ENCODE data around the gene REXO4.
"Not testable (repeated sequence)": the region's sequence is repeated elsewhere in the genome, so short reads cannot be mapped to it uniquely, and the experiment has no call there.

REXO4 gene

DNA sequence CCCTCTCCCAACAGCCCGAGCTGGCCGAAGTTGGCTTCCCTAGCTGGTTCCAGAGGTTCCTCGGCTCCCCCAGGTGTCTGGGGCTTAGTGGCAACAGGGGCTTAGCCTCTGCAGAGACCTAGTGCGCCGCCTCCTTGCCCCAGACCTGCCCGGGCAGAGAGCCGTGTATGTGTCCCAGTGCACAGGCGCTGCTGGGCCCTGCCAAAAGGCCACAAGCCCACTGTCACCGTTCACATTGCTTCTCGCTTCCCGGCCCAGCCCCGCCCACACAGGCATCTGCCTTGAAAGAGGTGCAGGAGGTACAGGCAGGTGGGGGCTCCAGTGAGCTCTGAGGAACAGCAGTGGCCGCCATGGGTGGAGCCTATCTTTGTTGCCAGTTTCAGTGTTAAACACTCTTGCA lies 39.4 kb upstream of the REXO4 start:
- no peak overlapping the region for H3K4me3 Mint-ChIP-seq
- no peak overlapping the region for H3K27ac Mint-ChIP-seq
- no peaks in the 10 kb centered on the region for H3K9me3 Mint-ChIP-seq
- ATAC-seq (replicated peaks): no peak
- H3K27me3 Mint-ChIP-seq: peaks cover 14 to 24% of the 10 kb centered on the region in 2 donors
- peaks cover 9 to 13% of the 10 kb centered on the region in 2 donors for H3K4me1 Mint-ChIP-seq (ENCODE audit: low read depth in 2 of 2)
- H3K36me3 Mint-ChIP-seq (ENCODE audit: insufficient read depth): peaks cover 8% of the 10 kb centered on the region
- no peak for DNase-seq

DNA sequence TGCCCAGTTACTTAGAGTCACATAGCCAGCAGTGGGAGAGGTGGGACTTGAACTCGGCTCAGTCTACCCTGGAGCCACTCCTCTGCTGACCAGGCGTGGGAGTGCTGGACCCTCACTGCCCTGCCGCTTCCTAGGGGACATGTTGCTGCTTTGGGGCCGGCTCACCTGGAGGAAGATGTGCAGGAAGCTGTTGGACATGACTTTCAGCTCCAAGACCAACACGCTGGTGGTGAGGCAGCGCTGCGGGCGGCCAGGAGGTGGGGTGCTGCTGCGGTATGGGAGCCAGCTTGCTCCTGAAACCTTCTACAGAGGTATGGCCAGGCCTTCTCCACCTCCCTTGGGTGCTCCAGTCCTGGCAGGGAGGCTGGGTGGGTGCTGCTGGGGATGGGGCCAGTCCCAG lies 38.6 kb upstream of the REXO4 start:
- H3K27ac Mint-ChIP-seq: no peak overlapping the region

DNA sequence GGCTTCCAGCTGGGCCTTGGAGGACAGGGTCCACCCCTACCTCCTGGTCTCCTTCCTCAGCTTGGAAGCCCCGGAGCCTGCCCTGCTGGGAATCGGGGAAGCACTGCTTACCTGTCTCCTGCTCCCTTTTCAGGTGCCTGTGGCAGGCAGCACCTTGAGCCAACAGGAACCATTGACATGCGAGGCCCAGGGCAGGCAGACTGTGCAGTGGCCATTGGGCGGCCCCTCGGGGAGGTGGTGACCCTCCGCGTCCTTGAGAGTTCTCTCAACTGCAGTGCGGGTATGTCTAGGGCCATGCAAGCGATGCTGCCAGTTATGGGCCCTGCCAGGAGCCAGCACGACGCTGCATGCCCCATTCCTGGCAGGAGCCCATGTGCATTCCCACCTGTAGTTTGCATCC lies 38.1 kb upstream of the REXO4 start:
- H3K9me3 Mint-ChIP-seq: no peaks in the 10 kb centered on the region
- no peak overlapping the region for H3K4me3 Mint-ChIP-seq
- peaks cover 8% of the 10 kb centered on the region for H3K36me3 Mint-ChIP-seq (ENCODE audit: insufficient read depth)
- H3K4me1 Mint-ChIP-seq (ENCODE audit: low read depth in 2 of 2): peaks cover 9 to 12% of the 10 kb centered on the region in 2 donors
- no peak overlapping the region for H3K27ac Mint-ChIP-seq
- ATAC-seq (replicated peaks) (no peak), DNase-seq (no peak)
- H3K27me3 Mint-ChIP-seq: peaks cover 17 to 24% of the 10 kb centered on the region in 2 donors

More for the DNA sequence above, 38.6 kb upstream of the REXO4 start:
- Mint-ChIP-seq H3K36me3 (ENCODE audit: insufficient read depth) (peaks cover 8% of the 10 kb centered on the region), H3K9me3 (no peaks in the 10 kb centered on the region), H3K4me3 (no peak overlapping the region), H3K27me3 (peaks cover 17 to 24% of the 10 kb centered on the region in 2 donors), H3K4me1 (ENCODE audit: low read depth in 2 of 2) (peaks cover 9 to 13% of the 10 kb centered on the region in 2 donors)
- ATAC-seq (replicated peaks): no peak
- no peak for DNase-seq

DNA sequence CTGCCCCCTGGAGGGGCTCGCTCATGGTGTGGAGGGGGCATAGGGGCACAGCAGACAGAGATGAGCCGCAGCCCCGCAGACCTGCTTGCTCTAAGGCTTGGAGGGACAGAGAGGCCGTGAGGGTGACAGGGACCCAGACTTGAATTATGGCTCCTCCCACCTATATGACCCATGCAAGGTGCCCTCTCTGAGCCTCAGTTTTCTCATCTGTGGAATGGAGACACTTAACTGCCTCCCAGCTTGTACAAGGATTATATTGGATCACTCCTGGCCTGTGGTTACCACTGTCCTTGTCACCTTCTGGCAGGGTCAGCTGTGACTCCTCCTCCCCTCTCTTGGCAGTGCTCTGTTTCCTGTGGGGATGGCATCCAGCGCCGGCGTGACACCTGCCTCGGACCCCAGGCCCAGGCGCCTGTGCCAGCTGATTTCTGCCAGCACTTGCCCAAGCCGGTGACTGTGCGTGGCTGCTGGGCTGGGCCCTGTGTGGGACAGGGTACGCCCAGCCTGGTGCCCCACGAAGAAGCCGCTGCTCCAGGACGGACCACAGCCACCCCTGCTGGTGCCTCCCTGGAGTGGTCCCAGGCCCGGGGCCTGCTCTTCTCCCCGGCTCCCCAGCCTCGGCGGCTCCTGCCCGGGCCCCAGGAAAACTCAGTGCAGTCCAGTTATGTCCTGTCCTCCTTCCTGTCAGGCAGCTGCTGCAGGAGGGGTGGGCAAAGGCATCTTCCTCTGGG lies 37.3 kb upstream of the REXO4 start:
- Mint-ChIP-seq H3K27ac (no peak overlapping the region), H3K4me3 (no peak overlapping the region), H3K9me3 (no peaks in the 10 kb centered on the region), H3K36me3 (ENCODE audit: insufficient read depth) (peaks cover 8% of the 10 kb centered on the region), H3K4me1 (ENCODE audit: low read depth in 2 of 2) (peaks cover 5 to 7% of the 10 kb centered on the region in 2 donors), H3K27me3 (peaks cover 17 to 24% of the 10 kb centered on the region in 2 donors)
- ATAC-seq (replicated peaks): no peak
- no peak for DNase-seq

DNA sequence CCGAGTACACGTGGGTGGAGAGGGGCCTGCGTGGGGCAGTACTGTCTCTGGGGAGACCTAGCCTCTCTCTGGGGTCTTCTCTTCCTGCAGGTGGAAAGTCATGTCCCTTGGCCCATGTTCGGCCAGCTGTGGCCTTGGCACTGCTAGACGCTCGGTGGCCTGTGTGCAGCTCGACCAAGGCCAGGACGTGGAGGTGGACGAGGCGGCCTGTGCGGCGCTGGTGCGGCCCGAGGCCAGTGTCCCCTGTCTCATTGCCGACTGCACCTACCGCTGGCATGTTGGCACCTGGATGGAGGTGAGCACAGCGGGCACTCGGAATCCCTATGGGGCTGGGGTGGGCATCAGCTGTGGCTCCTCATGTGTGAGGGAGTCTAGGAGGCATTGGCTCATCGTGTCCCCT lies 36.5 kb upstream of the REXO4 start:
- Mint-ChIP-seq H3K9me3 (no peaks in the 10 kb centered on the region), H3K27ac (no peak overlapping the region), H3K4me3 (no peak overlapping the region), H3K27me3 (peaks cover 17 to 24% of the 10 kb centered on the region in 2 donors), H3K4me1 (ENCODE audit: low read depth in 2 of 2) (peaks cover 0 to 2% of the 10 kb centered on the region in 2 donors), H3K36me3 (ENCODE audit: insufficient read depth) (peaks cover under 1% of the 10 kb centered on the region)
- DNase-seq (no peak), ATAC-seq (replicated peaks) (no peak)

DNA sequence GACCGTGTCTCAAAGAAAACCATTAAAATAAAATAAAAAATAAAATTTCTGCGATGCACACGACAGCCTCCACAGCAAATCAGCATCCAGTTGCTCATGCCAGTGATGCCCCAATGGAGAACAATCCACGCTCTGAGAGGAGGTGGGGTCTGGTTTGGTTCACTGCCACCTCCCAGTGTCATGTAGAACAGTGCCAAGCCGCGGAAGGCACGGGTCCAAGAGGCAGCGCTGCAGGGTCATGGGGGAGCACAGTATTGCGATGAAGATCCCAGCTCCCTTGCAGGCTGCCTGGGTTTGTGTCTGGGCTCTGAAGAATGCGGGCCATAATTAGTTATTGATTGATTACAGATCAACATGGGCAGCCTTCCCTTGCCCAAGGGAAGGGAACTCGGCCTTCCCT lies 35.8 kb upstream of the REXO4 start:
- ATAC-seq (replicated peaks) (no peak), DNase-seq (no peak)
- no peaks in the 10 kb centered on the region for H3K9me3 Mint-ChIP-seq

DNA sequence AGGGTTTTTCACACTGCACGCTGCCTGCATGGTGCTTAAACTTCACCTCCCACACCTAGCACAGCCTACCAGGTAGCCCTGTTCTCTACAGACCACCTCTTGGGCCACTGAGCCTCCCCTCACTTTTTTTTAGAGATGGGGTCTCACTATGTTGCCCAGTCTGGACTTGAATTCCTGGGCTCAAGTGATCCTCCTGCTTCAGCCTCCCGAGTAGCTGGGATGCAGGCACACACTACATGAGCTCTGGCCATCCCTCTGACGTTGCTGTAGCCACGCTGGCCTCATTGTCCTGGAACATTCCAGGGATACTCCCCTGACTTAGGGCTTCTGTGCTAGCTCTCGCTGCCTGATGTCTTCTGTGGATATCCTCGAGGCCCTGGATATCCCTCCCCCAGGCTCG lies 34.8 kb upstream of the REXO4 start:
- Mint-ChIP-seq H3K4me1 (ENCODE audit: low read depth in 2 of 2) (no peaks in the 10 kb centered on the region), H3K27me3 (peaks cover 17 to 31% of the 10 kb centered on the region in 2 donors), H3K4me3 (no peak overlapping the region), H3K9me3 (no peaks in the 10 kb centered on the region), H3K36me3 (ENCODE audit: insufficient read depth) (no peaks in the 10 kb centered on the region), H3K27ac (no peak overlapping the region)
- no peak for DNase-seq
- no peak for ATAC-seq (replicated peaks)

More for the DNA sequence above, 35.8 kb upstream of the REXO4 start:
- Mint-ChIP-seq H3K4me3 (no peak overlapping the region), H3K36me3 (ENCODE audit: insufficient read depth) (no peaks in the 10 kb centered on the region), H3K27ac (no peak overlapping the region), H3K4me1 (ENCODE audit: low read depth in 2 of 2) (no peaks in the 10 kb centered on the region), H3K27me3 (peaks cover 17 to 29% of the 10 kb centered on the region in 2 donors)

DNA sequence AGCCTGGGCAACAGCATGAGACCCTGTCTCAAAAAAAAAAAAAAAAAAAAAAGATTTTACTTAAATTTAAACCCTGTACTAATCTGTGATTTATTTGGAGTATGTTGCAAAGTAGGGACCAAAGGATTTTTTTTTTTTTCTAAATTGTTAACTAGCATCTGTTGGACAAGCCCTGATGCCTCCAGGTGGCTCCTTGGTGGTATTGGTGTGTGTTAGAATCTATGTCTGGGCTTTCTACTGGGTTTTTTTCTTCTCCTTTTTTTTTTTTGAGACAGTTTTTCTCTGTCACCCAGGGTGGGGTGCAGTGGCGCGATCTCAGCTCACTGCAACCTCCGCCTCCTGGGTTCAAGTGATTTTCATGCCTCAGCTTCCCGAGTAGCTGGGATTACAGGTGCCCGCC lies 34.1 kb upstream of the REXO4 start:
- not testable (repeated sequence) for DNase-seq; H3K27ac Mint-ChIP-seq; H3K9me3 Mint-ChIP-seq; H3K4me3 Mint-ChIP-seq; ATAC-seq (replicated peaks); H3K36me3 Mint-ChIP-seq (ENCODE audit: insufficient read depth); H3K4me1 Mint-ChIP-seq (ENCODE audit: low read depth in 2 of 2)
- peaks cover 17 to 38% of the 10 kb centered on the region in 2 donors for H3K27me3 Mint-ChIP-seq

DNA sequence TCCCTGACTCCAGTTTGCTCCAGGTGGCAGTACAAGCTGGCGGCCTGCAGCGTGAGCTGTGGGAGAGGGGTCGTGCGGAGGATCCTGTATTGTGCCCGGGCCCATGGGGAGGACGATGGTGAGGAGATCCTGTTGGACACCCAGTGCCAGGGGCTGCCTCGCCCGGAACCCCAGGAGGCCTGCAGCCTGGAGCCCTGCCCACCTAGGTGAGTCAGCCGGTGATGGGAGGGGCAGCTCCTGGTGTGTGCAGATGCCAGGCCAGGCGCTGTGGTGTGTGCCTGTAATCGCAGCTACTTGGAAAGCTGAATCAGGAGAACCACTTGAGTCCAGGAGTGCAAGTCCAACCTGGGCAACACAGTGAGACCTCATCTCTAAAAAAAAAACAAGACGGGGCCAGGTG lies 31.9 kb upstream of the REXO4 start:
- Mint-ChIP-seq H3K27me3 (peaks cover 22 to 47% of the 10 kb centered on the region in 2 donors), H3K4me1 (ENCODE audit: low read depth in 2 of 2) (no peaks in the 10 kb centered on the region), H3K4me3 (no peak overlapping the region), H3K9me3 (no peaks in the 10 kb centered on the region), H3K36me3 (ENCODE audit: insufficient read depth) (no peaks in the 10 kb centered on the region), H3K27ac (no peak overlapping the region)
- DNase-seq (no peak), ATAC-seq (replicated peaks) (no peak)

DNA sequence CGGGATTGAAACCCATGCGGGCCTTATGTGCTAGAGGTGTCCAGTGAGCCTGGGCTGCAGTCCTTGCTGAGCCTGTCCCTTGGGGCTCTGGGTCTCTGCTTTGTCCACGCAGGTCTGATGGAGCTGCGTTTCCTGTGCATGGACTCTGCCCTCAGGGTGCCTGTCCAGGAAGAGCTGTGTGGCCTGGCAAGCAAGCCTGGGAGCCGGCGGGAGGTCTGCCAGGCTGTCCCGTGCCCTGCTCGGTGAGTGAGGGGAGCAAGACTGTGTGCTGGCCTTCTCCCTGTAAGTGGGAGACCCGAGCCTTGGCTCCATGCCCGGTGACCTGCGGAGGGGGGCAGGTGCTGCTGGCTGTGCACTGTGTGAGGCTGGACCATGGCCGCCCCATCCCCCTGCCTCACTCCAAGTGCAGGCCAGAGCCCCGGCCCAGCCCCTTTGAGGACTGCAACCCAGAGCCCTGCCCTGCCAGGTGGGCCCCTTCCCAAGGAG lies 30.7 kb upstream of the REXO4 start:
- ATAC-seq (replicated peaks): no peak
- Mint-ChIP-seq H3K27me3 (peaks cover 17 to 34% of the 10 kb centered on the region in 2 donors), H3K9me3 (no peaks in the 10 kb centered on the region), H3K4me3 (no peak overlapping the region), H3K4me1 (ENCODE audit: low read depth in 2 of 2) (no peaks in the 10 kb centered on the region), H3K27ac (no peak overlapping the region), H3K36me3 (ENCODE audit: insufficient read depth) (no peaks in the 10 kb centered on the region)
- DNase-seq: no peak

DNA sequence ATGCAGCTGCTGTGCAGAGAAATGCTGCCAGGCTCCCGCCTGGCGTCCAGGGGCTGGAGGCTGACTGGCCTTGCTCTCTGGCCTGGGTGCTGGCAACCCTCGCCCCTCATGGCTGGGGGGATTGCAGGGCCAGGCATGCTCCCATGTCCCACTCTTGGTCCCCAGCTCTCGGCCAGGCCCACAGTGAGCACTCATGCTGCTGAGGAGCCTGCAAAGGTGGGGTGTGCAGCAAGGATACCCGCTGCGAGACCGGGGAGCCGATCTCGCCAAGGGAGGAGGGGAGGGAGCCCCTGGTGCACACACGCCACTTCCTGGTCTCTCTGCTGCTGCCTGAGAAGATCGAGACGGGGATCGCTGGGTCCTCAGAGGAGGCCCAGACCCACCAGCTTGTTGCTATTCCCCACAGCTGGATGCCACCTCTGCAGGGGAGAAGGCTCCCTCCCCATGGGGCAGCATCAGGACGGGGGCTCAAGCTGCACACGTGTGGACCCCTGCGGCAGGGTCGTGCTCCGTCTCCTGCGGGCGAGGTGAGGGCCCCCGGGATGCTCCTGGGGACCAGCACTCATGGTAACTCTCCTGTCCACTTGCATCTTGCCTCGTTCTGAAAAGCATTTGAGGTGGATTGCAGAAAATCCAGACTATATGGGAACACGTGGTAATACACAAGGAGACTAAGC lies 27.6 kb upstream of the REXO4 start:
- H3K4me3 Mint-ChIP-seq: no peak overlapping the region
- ATAC-seq (replicated peaks) (no peak), DNase-seq (no peak)
- H3K4me1 Mint-ChIP-seq (ENCODE audit: low read depth in 2 of 2): peaks cover 0 to 2% of the 10 kb centered on the region in 2 donors
- H3K9me3 Mint-ChIP-seq: no peaks in the 10 kb centered on the region
- H3K27me3 Mint-ChIP-seq: peaks cover 13 to 34% of the 10 kb centered on the region in 2 donors
- no peaks in the 10 kb centered on the region for H3K36me3 Mint-ChIP-seq (ENCODE audit: insufficient read depth)
- no peak overlapping the region for H3K27ac Mint-ChIP-seq

DNA sequence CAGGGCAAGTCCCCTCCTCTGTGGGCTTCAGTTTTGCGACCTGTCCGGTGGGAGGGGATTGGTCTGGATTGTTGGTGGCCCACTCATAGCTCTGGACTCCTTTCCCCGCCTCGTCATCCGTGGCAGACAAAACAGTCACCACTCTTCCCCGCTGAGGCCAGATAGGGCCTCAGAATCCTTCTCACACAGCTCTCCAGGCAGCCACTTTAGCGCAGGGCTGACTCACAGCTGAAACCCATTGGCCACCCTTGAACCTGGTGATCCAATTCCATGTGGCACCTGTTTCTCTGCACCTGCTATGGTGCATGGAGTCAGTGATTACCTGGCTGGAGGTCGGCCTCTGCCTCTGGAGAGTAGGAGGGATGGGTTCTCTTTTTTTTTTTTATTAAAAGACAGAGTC lies 26.2 kb upstream of the REXO4 start:
- Mint-ChIP-seq H3K27me3 (peaks cover 13 to 32% of the 10 kb centered on the region in 2 donors), H3K27ac (peak overlapping the region in 1 of 2 donors; percentile 39), H3K9me3 (no peaks in the 10 kb centered on the region), H3K4me3 (no peak overlapping the region), H3K4me1 (ENCODE audit: low read depth in 2 of 2) (peaks cover 0 to 2% of the 10 kb centered on the region in 2 donors), H3K36me3 (ENCODE audit: insufficient read depth) (no peaks in the 10 kb centered on the region)
- DNase-seq: no peak
- ATAC-seq (replicated peaks): no peak

DNA sequence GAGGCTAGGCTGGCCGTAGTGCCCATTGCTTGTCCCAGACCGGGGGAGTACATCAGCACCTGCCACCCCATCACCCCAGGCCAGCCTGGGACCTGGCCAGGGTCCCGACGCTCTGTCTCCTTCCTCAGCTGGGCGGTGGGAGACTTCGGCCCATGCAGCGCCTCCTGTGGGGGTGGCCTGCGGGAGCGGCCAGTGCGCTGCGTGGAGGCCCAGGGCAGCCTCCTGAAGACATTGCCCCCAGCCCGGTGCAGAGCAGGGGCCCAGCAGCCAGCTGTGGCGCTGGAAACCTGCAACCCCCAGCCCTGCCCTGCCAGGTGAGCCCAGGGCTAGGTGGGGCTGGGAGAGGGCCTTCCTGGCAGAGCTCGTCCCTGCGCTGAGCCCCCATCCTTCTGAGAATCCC lies 25.4 kb upstream of the REXO4 start:
- DNase-seq: no peak
- Mint-ChIP-seq H3K4me1 (ENCODE audit: low read depth in 2 of 2) (peaks cover 0 to 2% of the 10 kb centered on the region in 2 donors), H3K27ac (no peak overlapping the region), H3K27me3 (peaks cover 13 to 29% of the 10 kb centered on the region in 2 donors), H3K9me3 (no peaks in the 10 kb centered on the region), H3K4me3 (no peak overlapping the region), H3K36me3 (ENCODE audit: insufficient read depth) (no peaks in the 10 kb centered on the region)
- no peak for ATAC-seq (replicated peaks)

DNA sequence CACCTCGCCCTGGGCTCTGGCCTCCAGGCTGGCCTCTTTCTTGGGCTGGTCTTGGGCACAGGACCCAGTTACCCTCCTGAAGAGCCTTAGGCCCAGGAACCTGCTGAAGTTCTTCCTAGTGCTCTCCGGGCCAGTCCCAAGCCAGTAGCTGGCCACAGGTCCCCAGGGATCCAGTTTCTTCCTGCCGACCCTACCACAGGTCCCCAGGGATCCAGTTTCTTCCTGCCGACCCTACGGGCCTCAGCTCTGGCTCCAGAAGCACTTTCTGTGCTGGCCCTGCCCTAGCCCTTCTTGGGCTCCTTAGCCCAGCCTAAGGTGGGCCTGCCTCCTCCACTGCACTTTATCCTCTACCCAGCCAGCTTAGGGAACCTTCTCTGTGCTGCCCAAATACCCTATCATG lies 23.8 kb upstream of the REXO4 start:
- no peak for DNase-seq
- H3K27me3 Mint-ChIP-seq: peaks cover 13 to 17% of the 10 kb centered on the region in 2 donors
- no peak overlapping the region for H3K4me3 Mint-ChIP-seq
- H3K4me1 Mint-ChIP-seq (ENCODE audit: low read depth in 2 of 2): peaks cover 0 to 2% of the 10 kb centered on the region in 2 donors
- peak overlapping the region in 1 of 2 donors; percentile 16 for H3K27ac Mint-ChIP-seq
- no peaks in the 10 kb centered on the region for H3K36me3 Mint-ChIP-seq (ENCODE audit: insufficient read depth)
- no peak for ATAC-seq (replicated peaks)
- no peaks in the 10 kb centered on the region for H3K9me3 Mint-ChIP-seq

Measured in effector memory CD8-positive, alpha-beta T cell (primary cell).